MV-4-11 (cell line): Measurements from ENCODE around the gene GMPR.
A peak's percentile ranks its signal among the peaks of the same experiment; 100 is the strongest.

Experiments
- DNase-seq: peaks from one replicate; lab custom pipeline; 2025; lab: John Stamatoyannopoulos, UW

The GMPR gene

DNA sequence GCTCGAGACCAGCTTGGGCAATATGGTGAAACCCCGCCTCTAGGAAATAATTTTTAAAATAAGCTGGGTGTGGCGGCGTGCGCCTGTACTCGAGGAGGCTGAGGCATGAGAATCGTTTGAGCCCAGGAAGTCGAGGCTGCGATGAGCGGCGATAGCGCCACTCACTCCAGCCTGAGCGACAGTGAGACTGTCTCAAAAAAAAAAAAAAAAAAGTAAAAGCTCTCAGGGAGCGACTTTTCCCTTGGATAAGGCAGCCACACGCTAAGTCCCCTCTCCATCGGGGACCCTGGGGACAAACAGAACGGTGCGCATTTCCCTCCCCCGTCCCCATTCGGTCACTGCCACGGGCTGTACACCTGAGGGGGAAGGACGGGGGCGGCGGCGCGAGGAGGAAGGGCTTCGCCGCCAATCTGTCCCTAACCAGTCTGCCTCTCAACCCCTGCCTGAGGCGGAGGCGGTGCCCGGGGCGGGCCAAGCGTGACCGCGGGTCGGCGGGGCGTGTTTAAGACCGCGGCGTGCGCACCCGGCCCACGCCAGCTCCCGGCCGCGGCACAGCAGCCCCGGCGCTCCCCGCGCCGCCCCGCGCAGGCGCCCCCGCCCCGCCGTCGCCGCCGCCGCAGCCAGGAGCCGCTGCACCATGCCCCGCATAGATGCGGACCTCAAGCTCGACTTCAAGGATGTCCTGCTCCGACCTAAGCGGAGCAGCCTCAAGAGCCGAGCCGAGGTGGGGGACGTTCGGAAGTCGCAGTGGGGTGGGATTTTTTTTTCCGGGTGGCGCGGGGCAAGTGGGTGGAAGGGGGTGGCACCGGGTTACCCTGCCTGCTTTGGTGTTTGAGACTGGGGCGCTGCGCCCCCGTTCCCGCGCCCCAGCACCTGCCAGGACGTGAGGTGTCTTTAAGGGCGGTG lies at the start of gene GMPR:
Gene GMPR (plus strand): TSS at position 531 of the 906 bp plus-strand sequence. CDS start 107 bp downstream, at position 638.
- peak; percentile 51 for DNase-seq

DNA sequence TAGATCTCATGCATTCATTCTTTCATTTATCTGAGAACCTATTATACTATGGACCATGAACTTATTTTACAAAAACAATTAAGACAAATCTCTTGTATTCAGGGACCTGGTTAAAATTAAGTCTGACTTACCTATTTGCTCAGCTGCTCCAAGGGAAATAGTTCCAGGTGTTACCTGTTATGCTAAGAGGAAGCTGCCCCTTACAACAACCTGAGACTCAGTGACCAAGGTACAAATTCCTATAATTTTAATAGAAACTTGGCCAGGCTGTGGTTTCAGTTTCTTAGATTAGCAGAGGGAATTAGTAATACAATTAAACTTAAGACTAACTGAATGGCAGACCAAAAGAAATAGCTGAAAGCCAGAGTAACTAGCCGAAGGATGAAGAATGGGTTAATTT lies 48.2 kb upstream of the GMPR start:
- DNase-seq, result no peak

DNA sequence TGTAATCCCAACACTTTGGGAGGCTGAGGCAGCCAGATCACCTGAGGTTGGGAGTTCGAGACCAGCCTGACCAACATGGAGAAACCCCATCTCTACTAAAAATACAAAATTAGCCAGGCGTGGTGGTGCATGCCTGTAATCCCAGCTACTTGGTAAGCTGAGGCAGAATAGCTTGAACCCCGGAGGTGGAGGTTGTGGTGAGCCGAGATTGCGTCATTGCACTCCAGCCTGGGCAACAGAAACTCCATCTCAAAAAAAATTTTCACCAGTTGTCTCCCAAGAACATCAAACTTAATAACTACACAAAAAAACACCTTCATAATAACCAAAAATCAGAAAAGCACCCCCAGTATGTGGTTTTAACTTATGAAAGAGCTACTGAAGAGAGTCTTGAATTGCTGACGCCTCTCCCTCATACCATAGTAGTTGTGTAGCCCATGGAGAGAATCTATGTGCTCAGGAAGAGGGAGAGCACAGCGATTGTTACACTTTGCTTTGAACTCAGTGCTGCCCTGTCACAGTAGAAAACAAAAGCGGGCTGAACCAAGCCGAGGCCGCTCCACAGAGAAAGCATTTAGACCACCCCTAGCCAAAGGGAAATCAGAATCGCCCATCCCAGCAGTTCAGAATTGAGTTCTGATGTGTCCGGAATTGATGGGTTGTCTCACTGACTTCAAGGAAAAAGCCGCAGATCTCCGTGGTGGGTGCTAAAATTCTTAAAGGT lies 42.0 kb upstream of the GMPR start:
- DNase-seq, result no peak

DNA sequence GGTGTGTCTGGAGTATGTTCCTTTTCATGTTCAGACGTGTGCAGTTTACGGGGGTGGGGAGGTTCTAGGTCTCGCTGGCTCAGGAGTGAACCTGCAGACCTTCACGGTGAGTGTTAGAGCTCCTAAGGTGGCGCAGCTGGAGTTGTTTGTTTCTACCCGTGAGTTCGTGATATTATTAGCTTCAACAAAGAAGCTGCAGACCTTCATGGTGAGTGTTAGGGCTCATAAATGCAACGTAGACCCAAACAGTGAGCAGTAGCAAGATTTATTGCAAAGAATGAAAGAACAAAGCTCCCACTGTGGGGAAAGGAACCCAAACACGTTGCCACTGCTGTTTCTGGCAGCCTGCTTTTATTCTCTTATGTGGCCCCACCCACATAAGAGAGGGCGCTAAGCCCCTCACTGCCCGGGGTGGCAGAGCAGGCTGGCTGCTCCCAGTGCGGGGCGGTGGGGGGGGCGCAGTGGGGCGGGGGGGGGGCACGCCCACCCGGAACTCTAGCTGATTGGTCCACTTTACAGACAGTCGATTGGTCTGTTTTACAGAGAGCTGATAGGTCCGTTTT lies 41.3 kb upstream of the GMPR start:
- no peak for DNase-seq

DNA sequence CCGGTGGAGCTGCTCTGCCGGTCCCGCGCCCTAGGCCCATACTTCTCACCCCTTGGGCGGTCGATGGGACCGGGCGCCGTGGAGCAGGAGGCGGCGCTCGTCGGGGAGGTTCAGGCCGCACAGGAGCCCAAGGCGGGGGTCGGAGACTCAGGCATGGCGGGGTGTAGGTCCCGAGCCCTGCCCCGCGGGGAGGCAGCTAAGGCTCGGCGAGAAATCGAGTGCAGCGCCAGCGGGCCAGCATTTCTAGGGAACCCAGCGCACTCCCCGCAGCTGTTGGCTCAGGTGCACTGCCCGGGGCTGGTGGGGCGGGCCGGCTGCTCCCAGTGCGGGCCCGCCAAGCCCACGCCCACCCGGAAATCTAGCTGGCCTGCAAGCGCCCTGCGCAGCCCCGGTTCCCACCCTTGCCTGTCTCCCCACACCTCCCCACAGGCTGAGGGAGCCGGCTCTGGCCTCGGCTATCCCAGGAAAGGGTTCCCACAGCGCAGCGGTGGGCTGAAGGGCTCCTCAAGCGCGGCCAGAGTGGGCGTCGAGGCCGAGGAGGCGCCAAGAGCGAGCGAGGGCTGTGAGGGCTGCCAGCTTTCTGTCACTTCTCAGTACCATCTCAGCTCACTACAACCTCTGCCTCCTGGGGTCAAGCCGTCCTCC lies 40.2 kb upstream of the GMPR start:
- DNase-seq, result no peak

DNA sequence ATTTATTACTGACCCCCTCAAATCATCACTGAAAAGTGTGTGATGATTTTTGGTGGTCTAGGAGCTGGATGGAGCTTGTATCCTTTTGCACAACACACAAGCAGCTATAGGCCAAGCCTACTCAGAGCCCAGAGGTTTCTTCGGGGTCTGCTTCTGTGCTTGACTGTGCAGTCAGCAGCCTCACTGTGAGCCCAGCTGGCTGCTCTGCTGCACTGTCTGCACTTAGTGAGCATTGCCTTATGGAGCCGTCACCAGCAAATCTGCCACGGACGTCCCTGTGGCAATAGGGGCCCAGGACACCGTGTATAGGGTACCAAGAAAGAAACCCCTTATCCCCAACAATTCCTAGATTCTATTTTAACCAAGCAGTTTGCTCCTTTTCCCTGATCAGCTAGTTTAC lies 38.6 kb upstream of the GMPR start:
- no peak for DNase-seq

DNA sequence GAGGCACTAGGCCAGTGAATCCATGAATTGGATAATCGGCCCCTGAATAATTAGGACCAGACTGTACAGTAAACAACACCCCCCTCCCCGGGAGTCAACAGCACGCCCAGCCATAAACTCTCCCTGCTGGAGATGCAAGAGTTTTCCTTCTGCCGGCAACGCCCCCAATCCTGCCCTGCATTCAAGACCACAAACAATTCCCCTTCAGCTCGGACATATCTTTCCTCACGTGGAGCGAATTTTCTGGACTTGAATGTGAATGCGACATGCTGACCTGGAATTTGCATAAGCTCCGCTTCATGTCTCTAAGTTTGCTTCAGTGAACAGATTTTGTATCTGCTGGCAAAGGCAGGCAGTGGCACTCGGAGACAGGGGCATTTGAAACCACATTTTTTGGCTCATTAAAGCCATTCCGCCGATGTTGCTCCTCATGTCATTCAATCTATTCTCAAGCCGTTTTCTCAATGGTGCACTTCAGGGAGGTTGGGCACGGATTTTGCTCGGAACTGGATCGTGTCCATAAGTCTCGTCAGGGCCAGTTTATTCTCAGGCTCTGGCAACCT lies 38.0 kb upstream of the GMPR start:
- no peak for DNase-seq

DNA sequence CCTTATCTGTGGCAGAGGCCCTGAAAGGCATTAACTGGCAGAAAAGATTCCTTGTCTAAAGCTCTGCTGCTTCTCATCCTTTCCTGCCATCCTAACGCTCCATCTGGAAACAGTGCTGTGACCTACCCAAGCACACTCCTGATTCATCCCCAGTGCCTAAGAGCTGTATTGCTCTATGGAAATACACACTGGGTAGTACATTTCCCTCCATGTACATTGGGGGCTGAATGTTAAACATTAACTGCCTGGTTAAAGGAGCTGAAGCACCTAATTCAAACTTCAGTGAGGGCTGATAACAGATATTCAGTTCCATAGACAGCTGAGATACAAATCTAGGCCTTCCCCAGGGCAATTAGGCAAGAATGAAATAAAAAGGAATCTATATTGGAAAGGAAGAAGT lies 36.7 kb upstream of the GMPR start:
- DNase-seq, result no peak

DNA sequence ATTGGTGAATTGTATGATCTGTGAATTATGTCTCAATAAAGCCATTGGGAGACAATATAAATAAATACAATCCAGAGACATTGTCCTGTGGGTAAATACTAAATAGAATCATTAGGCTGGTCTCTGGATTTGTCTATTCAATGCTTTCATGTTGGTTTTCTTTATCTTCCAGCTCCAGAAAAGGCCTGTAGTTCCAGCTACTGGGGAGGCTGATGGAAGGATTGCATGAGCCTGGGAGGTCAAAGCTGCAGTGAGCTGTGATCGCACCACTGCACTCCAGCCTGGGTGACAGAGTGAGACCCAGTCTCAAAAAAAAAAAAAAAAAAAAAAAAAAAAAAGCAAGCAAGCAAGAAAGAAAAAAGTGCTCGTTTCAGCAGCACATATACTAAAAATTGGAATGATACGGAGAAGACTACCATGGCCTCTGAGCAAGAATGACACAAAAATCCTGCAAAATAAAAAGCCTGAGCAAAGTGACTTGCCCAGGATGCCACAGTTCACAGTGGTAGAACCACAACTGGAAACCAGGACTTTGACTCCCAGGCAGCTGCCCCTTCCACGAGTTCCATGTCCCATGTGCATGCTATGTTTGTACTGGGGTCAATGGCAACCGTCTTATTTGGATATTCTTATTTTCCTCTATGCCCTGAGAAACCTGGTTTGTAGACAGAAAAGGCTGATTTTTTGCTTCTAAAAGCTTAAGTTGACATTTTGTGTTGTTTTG lies 33.6 kb upstream of the GMPR start:
- DNase-seq, result no peak

DNA sequence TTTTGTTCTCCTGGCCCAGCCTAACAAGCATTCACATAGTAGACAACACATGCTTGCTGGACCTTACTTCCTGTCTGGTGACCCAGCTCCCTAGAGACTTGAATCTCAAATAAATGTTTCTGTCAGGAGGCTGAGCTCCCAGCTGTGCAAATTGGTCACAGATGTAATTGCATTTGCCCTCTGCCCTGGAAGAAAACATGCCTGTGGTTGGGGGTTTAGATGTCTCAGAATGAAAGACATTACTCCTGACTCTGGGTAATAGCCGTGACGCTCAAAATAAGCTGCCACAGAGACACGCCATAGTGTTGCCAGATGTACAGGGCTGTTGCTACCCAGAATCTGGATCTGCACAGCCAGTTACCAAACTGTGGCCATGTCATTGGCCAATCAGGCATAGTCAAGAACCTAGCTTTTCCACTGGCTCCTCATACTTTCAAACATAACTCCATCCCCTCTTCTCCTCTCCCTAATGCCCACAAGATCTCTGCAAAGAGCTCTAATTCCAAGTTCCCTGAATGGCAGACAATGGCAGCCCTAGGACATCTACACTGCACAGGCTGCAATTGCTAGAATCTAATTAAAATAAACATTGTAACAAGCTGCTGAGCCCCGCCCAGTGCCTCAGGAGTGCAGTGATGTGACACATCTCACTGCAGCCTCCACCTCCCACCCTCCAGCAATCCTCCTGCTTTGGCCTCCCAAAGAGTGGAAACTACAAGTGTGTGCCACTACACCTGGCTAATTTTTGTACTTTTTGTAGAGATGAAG lies 32.8 kb upstream of the GMPR start:
- DNase-seq, result peak; percentile 65

DNA sequence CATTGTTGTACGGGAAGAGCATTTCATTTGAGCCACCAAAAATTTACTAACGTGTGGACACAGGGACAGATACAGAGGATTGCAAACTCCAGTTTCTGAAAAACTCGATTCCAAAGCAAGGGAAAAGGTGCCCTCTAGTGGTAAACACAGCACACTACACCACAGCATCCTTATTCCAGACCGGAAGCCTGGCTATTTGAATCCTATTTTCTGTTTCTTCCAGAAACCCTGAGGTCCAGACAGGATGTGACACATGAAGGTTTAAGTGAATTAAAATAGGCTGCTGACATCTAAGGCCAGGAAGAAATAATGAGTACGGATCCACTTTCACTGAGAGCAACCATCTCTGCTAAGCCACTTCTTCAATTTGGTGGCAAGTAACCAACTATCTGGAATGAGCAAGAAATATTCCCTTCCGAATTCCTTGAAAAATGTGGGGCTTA lies 31.8 kb upstream of the GMPR start:
- DNase-seq, result peak; percentile 51

DNA sequence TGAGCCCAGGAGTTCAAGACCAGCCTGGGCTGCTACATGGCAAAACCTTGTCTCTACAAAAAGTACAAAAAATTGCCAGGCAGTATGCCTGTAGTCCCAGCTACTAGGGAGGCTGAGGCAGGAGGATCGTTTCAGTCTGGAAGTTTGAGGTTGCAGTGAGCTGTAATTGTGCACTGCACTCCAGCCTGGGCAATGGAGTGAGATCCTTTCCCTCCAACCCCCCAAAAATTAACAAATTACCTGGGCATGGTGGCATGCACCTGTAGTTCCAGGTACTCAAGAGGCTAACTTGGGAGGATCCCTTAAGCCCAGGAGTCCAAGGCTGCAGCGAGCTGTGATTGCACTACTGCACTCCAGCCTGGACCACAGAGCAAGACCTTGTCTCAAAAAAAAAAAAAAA lies 29.4 kb upstream of the GMPR start:
- DNase-seq, result no peak

DNA sequence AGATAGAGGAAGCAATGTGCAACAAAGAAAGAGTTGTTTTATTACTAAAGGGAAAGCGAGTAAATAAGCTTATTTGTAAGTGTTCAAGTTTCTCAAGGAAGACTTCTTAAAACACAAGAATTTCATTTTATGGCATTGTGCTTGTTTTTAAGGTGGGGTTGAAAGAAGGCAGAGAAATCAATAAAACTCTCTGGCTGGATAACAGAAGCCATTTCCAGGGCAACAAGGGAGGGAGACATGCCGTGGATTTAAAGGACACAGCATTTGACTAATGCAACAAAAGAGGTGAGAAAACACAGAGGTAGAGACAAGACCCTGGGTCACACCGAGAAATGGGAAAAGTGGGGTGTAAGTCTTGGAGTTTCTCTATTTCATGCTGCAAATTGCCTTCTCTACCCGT lies 28.8 kb upstream of the GMPR start:
- DNase-seq, result no peak

DNA sequence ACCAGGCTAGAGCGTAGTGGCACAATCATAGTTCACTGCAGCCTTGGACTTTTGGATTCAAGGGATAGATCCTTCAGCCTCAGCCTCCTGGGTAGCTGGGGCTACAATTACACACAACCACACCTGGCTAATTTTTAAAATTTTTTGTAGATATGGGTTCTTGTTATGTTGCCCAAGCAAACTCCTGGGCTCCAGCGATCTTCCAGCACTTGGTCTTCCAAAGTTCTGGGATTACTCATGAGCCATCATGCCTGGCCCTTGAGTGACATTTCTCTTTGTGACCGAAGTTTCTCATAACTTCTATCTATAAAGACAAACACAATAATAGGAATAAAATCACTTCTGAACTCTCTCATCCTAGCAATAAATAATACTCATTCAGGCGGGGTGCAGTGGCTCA lies 26.1 kb upstream of the GMPR start:
- no peak for DNase-seq

DNA sequence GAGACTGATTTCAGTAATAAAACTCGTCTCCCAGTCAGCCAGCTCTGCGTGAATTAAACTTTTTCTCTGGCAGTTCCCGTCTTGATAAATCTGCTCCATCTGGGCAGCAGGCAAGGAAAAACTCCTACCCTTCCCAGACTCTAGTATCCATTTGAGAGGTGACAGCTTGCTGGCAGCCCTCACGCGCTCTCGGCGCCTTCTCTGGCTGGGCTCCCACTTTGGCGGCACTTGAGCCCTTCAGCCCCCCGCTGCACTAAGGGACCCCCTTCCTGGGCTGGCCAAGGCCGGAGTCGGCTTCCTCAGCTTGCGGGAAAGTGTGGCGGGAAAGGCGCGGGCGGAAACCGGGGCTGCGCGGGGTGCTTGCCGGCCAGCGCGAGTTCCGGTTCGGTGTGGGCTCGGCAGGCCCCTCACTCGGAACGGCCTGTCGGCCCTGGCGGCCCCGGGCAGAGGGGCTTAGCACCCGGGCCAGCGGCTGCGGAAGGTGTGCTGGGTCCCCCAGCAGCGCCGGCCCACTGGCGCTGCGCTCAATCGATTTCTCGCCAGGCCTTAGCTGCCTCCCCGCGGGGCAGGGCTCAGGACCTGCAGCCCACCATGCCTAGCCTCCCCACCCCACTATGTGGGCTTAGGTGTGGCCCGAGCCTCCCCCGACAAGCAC lies 21.8 kb upstream of the GMPR start:
- no peak for DNase-seq

DNA sequence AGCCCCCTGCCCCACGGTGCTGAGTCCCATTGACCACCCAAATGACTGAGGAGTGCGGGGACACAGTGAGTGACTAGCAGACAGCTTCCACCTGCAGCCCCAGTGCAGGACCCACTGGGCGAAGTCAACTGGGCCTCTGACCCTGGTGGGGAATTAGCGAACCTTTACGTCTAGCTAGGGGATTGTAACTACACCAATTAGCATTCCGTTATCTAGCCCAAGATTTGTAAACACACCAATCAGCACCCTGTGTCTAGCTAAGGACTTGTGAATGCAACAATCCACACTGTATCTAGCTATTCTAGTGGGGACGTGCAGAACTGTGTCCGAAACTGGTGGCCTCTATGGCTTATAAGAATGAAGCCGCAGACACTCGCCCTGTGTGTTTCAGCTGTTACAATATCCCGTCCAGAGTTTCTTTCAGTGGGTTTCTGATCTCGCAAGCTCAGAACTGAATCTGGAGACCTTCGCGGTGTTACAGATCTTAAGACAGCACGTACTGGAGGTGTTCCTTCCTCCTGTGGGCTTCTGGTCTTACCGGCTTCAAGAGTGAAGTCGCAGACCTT lies 21.1 kb upstream of the GMPR start:
- peak; percentile 76 for DNase-seq

DNA sequence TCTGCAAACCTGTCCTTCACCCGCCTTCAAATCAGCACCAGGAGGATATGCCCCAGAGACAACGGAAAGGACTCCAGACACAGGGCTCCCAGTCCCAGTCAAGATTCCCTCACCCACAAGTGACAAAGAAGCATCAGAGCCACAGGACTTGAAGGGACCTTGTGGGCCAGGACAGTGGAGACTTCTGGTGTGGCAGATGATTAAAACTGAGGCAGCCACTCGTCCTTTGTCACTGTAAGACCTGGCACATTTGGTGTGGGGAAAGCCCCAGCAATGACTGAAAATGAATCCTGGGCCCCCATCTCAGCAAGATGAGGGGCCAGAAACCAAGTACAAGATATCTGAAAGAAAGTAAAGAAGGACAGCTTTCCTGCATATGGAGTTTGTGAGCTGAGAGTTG lies 15.6 kb upstream of the GMPR start:
- no peak for DNase-seq

DNA sequence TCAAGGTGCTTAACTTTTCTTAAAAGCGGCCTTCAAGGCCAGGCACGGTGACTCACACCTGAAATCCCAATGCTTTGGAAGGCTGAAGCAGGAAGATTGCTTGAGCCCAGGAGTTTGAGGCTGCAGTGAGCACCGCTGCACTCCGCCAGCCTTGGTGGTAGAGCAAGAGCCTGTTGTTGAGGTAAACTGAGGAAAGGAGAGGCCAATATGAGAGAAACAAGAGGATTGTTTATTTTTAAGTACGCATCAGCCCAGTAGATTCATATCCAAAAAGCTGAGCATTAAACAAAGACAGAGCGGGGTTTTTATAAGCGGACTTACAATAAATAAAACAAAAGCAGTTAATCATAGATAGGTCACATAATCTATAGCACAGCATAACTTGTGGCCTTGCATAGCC lies 15.0 kb upstream of the GMPR start:
- no peak for DNase-seq

DNA sequence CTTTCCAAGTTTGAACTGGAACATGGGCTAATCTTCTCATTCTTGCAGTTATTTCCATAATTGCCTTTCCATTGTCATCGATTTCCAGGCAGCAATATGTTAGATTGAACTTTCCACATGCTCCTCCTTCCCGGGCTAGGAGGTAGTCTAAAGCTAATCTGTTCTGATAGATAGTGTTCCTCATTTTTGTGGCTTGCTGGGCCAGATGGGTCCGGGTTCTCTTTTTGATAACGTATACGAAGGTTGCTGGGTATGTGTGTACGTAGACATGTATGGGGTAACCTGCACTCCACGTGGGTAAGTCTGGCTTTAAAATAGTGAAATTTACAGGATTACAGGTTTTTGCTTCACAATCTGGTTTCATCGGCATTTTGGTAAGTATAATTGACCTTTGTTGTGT lies 14.0 kb upstream of the GMPR start:
- DNase-seq, result peak; percentile 84
